ENCODE measurements around the gene ZNF526.
"Not testable (repeated sequence)": the region's sequence is repeated elsewhere in the genome, so short reads cannot be mapped to it uniquely, and the experiment has no call there.

Gene ZNF526

GRCh38 chr19:42252365-42253244 lies 32.5 kb downstream of the ZNF526 start:
- peak; percentile 87 for DNase-seq (ENCODE audit: low spot score)
- Histone ChIP-seq H3K4me3 (peak overlapping the region; percentile 97), H3K27ac (peak overlapping the region; percentile 99)
- TF ChIP-seq CTCF (IDR thresholded peaks at IDR 0.05), result no peak

- no peak for TF ChIP-seq CTCF (IDR thresholded peaks at IDR 0.05)
- peak overlapping the region; percentile 97 for H3K4me3 ChIP-seq
- H3K27ac ChIP-seq, result peak overlapping the region; percentile 99
- DNase-seq (ENCODE audit: low spot score), result peak; percentile 85
Measured at GRCh38 chr19:42253245-42254088, 33.4 kb downstream of the ZNF526 start.

GRCh38 chr19:42254089-42254849 lies 34.2 kb downstream of the ZNF526 start:
- Histone ChIP-seq H3K27ac (peak overlapping the region; percentile 99), H3K4me3 (peak overlapping the region; percentile 97)
- DNase-seq (ENCODE audit: low spot score), result peak; percentile 89
- TF ChIP-seq CTCF (IDR thresholded peaks at IDR 0.05), result no peak

- DNase-seq (ENCODE audit: low spot score), result peak; percentile 96
- no peak for TF ChIP-seq CTCF (IDR thresholded peaks at IDR 0.05)
- peak within 1 kb of the TSS; percentile 99 for H3K27ac ChIP-seq
- H3K4me3 ChIP-seq, result peak within 1 kb of the TSS; percentile 97
Measured at GRCh38 chr19:42254850-42255765, 35.0 kb downstream of the ZNF526 start, which contains the start of gene ERF. Gene ERF (minus strand): TSS chr19:42255128. CDS start chr19:42254999, 129 bp downstream.

GRCh38 chr19:42255766-42256745 lies 35.9 kb downstream of the ZNF526 start:
- peak overlapping the region; percentile 99 for H3K27ac ChIP-seq
- DNase-seq (ENCODE audit: low spot score), result peak; percentile 86
- H3K4me3 ChIP-seq, result peak overlapping the region; percentile 97
- no peak for TF ChIP-seq CTCF (IDR thresholded peaks at IDR 0.05)

- not testable (repeated sequence) for H3K4me3 ChIP-seq; H3K27ac ChIP-seq; DNase-seq (ENCODE audit: low spot score)
Measured at GRCh38 chr19:42257842-42258241, 37.7 kb downstream of the ZNF526 start.
